ENCODE measurements around the gene TSC2.

- TF ChIP-seq CTCF (IDR thresholded peaks at IDR 0.05) (no peak), ZFX (IDR thresholded peaks at IDR 0.05; ENCODE audit: borderline replicate concordance) (no peak)
Observed at GRCh38 chr16:2029350-2029749, 18.4 kb upstream of the TSC2 start.

All from 22Rv1 (cell line).